ENCODE data around the gene FTO.

DNA sequence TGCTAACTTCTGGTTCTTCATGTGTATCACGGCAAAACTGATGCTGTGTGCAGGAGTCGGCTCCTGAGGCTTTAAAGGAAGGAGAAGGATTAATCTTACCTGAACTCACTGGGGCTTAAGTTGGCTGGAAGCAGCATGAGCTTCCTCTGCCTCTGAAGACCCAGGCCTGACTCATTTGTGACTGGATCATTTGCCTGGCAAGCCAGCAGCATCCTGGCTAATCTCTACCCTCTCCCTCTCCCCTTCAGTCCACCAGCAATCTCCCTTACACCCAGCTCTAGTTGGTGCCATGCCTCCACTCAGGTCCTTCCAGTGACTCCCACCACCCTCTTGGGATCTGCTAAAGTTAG is 432.3 kb downstream of the FTO start:
- TF ChIP-seq, protein P1, sequence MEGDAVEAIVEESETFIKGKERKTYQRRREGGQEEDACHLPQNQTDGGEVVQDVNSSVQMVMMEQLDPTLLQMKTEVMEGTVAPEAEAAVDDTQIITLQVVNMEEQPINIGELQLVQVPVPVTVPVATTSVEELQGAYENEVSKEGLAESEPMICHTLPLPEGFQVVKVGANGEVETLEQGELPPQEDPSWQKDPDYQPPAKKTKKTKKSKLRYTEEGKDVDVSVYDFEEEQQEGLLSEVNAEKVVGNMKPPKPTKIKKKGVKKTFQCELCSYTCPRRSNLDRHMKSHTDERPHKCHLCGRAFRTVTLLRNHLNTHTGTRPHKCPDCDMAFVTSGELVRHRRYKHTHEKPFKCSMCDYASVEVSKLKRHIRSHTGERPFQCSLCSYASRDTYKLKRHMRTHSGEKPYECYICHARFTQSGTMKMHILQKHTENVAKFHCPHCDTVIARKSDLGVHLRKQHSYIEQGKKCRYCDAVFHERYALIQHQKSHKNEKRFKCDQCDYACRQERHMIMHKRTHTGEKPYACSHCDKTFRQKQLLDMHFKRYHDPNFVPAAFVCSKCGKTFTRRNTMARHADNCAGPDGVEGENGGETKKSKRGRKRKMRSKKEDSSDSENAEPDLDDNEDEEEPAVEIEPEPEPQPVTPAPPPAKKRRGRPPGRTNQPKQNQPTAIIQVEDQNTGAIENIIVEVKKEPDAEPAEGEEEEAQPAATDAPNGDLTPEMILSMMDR (IDR thresholded peaks at IDR 0.05), result no peak
- TF ChIP-seq POLR2A (IDR thresholded peaks at IDR 0.05) (no peak), EP300 (IDR thresholded peaks at IDR 0.05) (no peak)
